Subcutaneous adipose tissue (tissue), 4 donors: ENCODE results near the gene ATIC. TPM values are rescaled to one million over a fixed set of nuclear protein-coding genes. Genes with fewer than 3 reads are reported as not detected.

Experiments
- CTCF ChIP-seq: fragments of 450-650 bp; IDR thresholded peaks from one replicate; pipeline ENCODE4 v1.5.1; 2016; ENCODE audit warnings: low read depth, mild to moderate bottlenecking, control low read depth, antibody characterized with exemption, moderate library complexity
- total RNA-seq, 4 donors: library from RNA; depleted of rRNA; stranded (reverse); fragments of >200 nt; gene quantifications; one replicate each; pipeline ENCODE4 v1.1.0, GENCODE V29; 2016

Gene ATIC
- total RNA-seq, result 10 to 100 TPM; 33.5 to 71.9 (median 55.2) TPM

DNA sequence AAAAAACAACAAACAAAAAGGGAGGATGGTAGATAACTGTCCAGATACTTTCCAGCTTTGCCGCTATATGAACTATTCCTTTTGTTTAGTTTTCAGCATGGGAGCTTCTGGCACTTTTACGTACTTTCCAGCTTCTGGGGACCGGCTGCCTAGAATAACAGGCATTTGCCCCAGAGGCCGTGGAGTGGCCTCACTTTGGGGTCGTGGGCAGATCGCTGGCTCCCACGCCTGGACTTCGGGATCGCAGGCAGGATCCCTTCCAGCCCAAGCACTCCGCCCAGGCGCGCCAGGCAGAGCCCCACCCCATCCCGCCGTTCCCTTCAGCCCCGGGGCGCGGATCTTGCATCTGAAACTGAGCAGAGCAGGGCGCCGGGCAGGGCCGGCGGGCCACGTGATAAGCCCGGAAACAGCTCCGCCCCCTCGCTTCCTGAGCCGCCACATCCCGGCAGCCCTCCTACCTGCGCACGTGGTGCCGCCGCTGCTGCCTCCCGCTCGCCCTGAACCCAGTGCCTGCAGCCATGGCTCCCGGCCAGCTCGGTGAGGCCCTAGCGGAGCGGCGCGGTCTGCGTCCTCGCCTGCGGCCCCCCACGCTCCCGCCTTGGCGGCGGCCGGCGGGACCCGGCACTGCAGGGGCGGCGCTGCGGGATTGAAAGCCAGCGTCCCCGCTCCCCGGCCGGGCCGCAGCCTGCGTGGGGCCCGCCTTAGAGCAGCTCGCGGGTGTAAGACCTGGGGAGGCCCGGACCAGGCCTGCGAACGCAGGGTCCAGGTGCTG lies at the start of gene ATIC:
Gene ATIC, plus strand, starts transcription at position 435 of the 772 bp plus-strand sequence. Its CDS starts 84 bp downstream, at position 519.
- TF ChIP-seq CTCF, result no peak

- no peak for TF ChIP-seq CTCF
These were observed 49.6 kb upstream of the ATIC start for GRCh38 chr2:215262303-215262702.

DNA sequence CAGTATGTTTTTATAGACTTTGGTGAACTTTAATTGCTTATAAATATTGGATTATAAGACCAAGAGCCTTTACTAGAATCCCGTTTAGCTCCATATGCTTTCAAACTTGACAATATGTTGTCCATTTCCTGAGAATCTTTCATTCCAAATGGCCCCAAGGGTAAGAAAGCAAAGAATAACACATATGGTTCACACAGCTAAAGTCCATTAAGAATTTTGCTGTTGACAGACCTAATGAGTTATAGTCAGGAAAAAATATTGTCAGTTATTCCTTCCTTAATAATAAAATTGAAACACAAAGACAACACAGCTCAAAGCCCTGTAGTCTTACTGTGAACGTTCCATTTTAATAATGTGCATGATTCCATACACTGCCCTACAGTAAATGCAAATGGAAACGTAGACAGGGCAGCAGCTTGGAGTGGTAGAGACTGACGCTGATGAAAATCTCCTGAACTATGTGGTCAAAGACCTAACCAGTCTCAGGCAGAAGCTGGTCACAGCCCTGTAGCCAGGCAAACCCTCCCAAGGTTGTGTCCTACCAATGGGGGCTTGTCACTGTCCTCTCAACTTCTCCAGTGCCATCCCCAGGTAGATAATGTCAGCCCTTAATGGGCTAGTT lies 49.0 kb upstream of the ATIC start:
- TF ChIP-seq CTCF, result no peak

- TF ChIP-seq CTCF, result no peak
These were observed 47.5 kb upstream of the ATIC start for GRCh38 chr2:215264374-215264773.

GRCh38 chr2:215269397-215270117 lies 42.3 kb upstream of the ATIC start:
- TF ChIP-seq CTCF, result no peak

DNA sequence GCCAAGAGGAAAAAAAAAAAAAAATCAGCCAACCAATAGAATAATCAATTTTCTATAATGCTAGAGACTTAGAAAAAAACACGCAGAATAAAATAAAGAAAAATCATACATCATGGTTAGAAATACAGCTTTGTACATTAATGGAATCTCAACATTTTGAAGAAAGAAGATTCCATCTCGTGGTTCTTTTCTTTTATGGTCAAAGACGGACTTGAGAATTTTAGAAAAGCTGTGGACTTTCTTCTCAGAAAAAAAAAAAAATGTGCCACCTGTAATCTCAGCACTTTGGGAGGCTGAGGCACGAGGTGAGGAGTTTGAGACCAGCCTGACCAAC lies 41.8 kb upstream of the ATIC start:
- TF ChIP-seq CTCF, result no peak

GRCh38 chr2:215271446-215271845 lies 40.4 kb upstream of the ATIC start:
- no peak for TF ChIP-seq CTCF
